Ectodermal cell (in vitro differentiated cells): ENCODE data around the gene DHX15.
"Not testable (repeated sequence)": the region's sequence is repeated elsewhere in the genome, so short reads cannot be mapped to it uniquely, and the experiment has no call there.

ENCODE experiments used
- H3K27ac ChIP-seq: 2 replicates; pipeline ENCODE4 v1.7.0; 2013; ENCODE audit warnings: mild to moderate bottlenecking, low read depth, low read length; ENCODE audit not compliant: insufficient read depth, poor library complexity, severe bottlenecking
- H3K27me3 ChIP-seq: 2 replicates; pipeline ENCODE4 v1.7.0; 2013; ENCODE audit warnings: mild to moderate bottlenecking, low read length; ENCODE audit not compliant: insufficient read depth, control insufficient read depth, poor library complexity, severe bottlenecking
- H3K36me3 ChIP-seq: one replicate; pipeline ENCODE4 v1.7.0; 2013; ENCODE audit warnings: low read length; ENCODE audit not compliant: control insufficient read depth, insufficient read depth
- H3K4me1 ChIP-seq: one replicate; pipeline ENCODE4 v1.7.0; 2013; ENCODE audit warnings: low read length; ENCODE audit not compliant: control insufficient read depth, insufficient read depth
- H3K4me3 ChIP-seq: 2 replicates; pipeline ENCODE4 v1.7.0; 2013; ENCODE audit warnings: low read depth, low read length, control low read depth; ENCODE audit not compliant: insufficient read depth
- H3K9me3 ChIP-seq: 2 replicates; pipeline ENCODE4 v1.7.0; 2013; ENCODE audit warnings: mild to moderate bottlenecking, low read length, moderate library complexity; ENCODE audit not compliant: control insufficient read depth
- WGBS, 2 experiments: methylation state at CpG; one replicate each; pipeline ENCODE4 v1.1.7; 2013; ENCODE audit warnings: missing lambda C conversion rate in 2 of 2; 5-methylcytosine and 5-hydroxymethylcytosine counted together

DHX15 gene

DNA sequence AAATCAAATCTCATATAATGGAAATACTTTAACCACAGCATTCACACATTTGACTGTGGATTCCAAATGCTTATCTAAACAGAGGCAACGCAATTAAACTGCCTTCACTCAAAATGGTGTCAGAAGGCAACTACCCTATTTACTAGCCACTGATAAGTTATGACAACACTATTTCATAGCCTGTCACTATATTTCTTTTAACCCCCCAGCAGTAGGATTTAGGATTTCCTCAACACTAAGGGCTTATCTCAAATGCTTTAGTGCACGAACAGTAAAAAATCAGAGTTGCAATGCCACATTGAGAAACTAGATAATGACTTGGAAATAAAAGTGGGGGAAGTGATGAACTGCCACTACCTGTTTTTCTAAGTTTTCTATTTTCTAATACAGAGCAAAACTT lies 66.7 kb downstream of the DHX15 start:
- peaks cover 4% of the 10 kb centered on the region for H3K36me3 ChIP-seq
- WGBS, 2 experiments = 99 to 100% methylated on average over 2 of the region's 2 CpGs
- H3K27me3 ChIP-seq = no peaks in the 10 kb centered on the region
- no peaks in the 10 kb centered on the region for H3K4me1 ChIP-seq
- H3K4me3 ChIP-seq = no peak overlapping the region
- H3K9me3 ChIP-seq = no peaks in the 10 kb centered on the region
- no peak overlapping the region for H3K27ac ChIP-seq

GRCh38 chr4:24516926-24517325 lies 67.4 kb downstream of the DHX15 start:
- Histone ChIP-seq H3K27me3 (no peaks in the 10 kb centered on the region), H3K4me1 (no peaks in the 10 kb centered on the region), H3K36me3 (peaks cover 4% of the 10 kb centered on the region), H3K4me3 (no peak overlapping the region), H3K27ac (no peak overlapping the region), H3K9me3 (no peaks in the 10 kb centered on the region)

GRCh38 chr4:24515698-24516097 lies 68.7 kb downstream of the DHX15 start:
- H3K4me1 ChIP-seq = no peaks in the 10 kb centered on the region
- H3K27ac ChIP-seq = no peak overlapping the region
- H3K27me3 ChIP-seq = no peaks in the 10 kb centered on the region
- peaks cover 4% of the 10 kb centered on the region for H3K36me3 ChIP-seq
- WGBS, 2 experiments = 89 to 95% methylated on average over 5 of the region's 5 CpGs
- no peak overlapping the region for H3K4me3 ChIP-seq
- no peaks in the 10 kb centered on the region for H3K9me3 ChIP-seq

DNA sequence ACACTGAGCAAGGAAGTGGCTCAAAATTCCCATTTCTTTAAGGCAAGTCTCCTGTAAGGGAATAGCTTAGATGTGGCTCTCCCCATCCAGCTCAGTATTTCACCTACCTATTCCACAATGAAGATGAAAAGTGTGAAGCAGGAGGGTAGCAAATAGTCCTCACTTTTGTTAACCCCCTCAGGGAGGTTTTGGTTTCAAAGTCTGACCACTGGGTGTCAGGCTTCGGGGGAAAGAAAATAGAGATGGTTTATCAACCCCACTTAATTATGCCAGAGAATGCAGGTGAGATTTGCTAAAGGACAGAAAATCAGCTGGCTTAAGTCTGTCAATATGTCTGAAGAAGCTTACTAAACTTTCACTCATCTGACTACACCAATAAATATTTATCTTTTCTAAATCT lies 69.5 kb downstream of the DHX15 start:
- Histone ChIP-seq H3K27me3 (no peaks in the 10 kb centered on the region), H3K27ac (no peak overlapping the region), H3K9me3 (no peaks in the 10 kb centered on the region), H3K36me3 (peaks cover 4% of the 10 kb centered on the region), H3K4me1 (no peaks in the 10 kb centered on the region), H3K4me3 (no peak overlapping the region)
- 83 to 86% methylated on average over 1 of the region's 1 CpG for WGBS, 2 experiments

- no peak overlapping the region for H3K4me3 ChIP-seq
- H3K27me3 ChIP-seq = no peaks in the 10 kb centered on the region
- H3K4me1 ChIP-seq = no peaks in the 10 kb centered on the region
- no peaks in the 10 kb centered on the region for H3K9me3 ChIP-seq
- WGBS, 2 experiments = 95 to 96% methylated on average over 2 of the region's 2 CpGs
- H3K36me3 ChIP-seq = no peaks in the 10 kb centered on the region
- H3K27ac ChIP-seq = no peak overlapping the region
These were observed 70.6 kb downstream of the DHX15 start for GRCh38 chr4:24513718-24514117.

GRCh38 chr4:24511371-24512063 lies 72.8 kb downstream of the DHX15 start:
- Histone ChIP-seq H3K9me3 (no peaks in the 10 kb centered on the region), H3K27ac (no peak overlapping the region), H3K27me3 (no peaks in the 10 kb centered on the region), H3K4me3 (no peak overlapping the region), H3K36me3 (no peaks in the 10 kb centered on the region), H3K4me1 (no peaks in the 10 kb centered on the region)
- WGBS, 2 experiments = 58 to 70% methylated on average over 5 of the region's 5 CpGs

- Histone ChIP-seq H3K27ac (no peak overlapping the region), H3K27me3 (no peaks in the 10 kb centered on the region), H3K36me3 (no peaks in the 10 kb centered on the region), H3K4me1 (no peaks in the 10 kb centered on the region), H3K4me3 (no peak overlapping the region), H3K9me3 (no peaks in the 10 kb centered on the region)
- WGBS, 2 experiments = 83 to 88% methylated on average over 5 of the region's 5 CpGs
These were observed 74.3 kb downstream of the DHX15 start for GRCh38 chr4:24510091-24510490.

DNA sequence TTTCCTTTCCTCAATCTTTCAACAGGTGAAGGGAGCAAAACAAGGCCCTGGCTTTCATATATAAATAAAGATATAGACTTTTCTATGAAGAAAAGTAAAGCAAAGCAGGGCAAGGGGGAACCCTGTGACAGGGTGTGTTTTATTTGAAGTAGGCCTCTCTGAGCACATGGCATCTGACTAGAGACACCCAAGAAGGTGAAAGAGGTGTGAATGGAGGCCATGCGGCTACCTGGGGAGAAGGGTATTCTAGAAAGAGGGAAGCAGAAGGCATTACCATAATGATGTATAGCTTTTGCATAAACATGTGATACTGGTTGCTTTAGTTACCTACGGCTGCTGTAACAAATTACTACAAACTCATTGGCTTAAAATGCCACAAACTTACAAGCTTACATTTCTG lies 75.8 kb downstream of the DHX15 start:
- WGBS, 2 experiments = 94 to 98% methylated on average over 2 of the region's 2 CpGs
- no peak overlapping the region for H3K27ac ChIP-seq
- no peaks in the 10 kb centered on the region for H3K9me3 ChIP-seq
- H3K4me3 ChIP-seq = no peak overlapping the region
- H3K4me1 ChIP-seq = no peaks in the 10 kb centered on the region
- no peaks in the 10 kb centered on the region for H3K36me3 ChIP-seq
- no peaks in the 10 kb centered on the region for H3K27me3 ChIP-seq

DNA sequence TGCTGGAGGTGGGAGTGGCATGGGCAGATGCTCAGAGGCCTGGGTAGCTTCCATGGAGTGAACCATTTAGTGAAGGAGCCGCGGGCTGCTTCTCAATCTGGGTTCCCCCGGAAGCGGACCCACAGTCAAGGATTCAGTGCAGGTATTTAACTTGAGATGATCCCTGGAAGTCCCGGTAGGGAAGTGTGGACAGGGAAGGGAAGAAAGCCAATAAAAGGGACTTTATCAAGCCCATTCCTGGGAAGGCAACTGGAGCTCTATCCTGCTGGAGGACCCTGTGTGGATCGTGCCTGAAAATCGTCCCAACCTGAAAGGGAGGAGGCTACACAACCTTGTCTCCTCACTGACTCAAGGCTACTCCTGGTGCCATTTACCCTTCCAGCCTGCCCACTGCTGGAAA lies 76.9 kb downstream of the DHX15 start:
- no peaks in the 10 kb centered on the region for H3K9me3 ChIP-seq
- H3K27ac ChIP-seq = no peak overlapping the region
- 92 to 93% methylated on average over 7 of the region's 7 CpGs for WGBS, 2 experiments
- H3K4me1 ChIP-seq = no peaks in the 10 kb centered on the region
- H3K27me3 ChIP-seq = no peaks in the 10 kb centered on the region
- no peak overlapping the region for H3K4me3 ChIP-seq
- H3K36me3 ChIP-seq = no peaks in the 10 kb centered on the region

- H3K4me3 ChIP-seq, H3K9me3 ChIP-seq, H3K27ac ChIP-seq, H3K27me3 ChIP-seq, H3K36me3 ChIP-seq, H3K4me1 ChIP-seq: not testable (repeated sequence)
- 66 to 73% methylated on average over 10 of the region's 10 CpGs for WGBS, 2 experiments
These were observed 81.3 kb downstream of the DHX15 start for GRCh38 chr4:24503090-24503489.

GRCh38 chr4:24497221-24497620 lies 87.1 kb downstream of the DHX15 start:
- Histone ChIP-seq H3K36me3 (no peaks in the 10 kb centered on the region), H3K27me3 (no peaks in the 10 kb centered on the region), H3K4me3 (no peak overlapping the region), H3K9me3 (no peaks in the 10 kb centered on the region), H3K27ac (no peak overlapping the region), H3K4me1 (no peaks in the 10 kb centered on the region)
- 97 to 99% methylated on average over 7 of the region's 7 CpGs for WGBS, 2 experiments
